Hepatocyte (in vitro differentiated cells): ENCODE results near the gene ANKDD1B. TPM values are rescaled to one million over a fixed set of nuclear protein-coding genes. Genes with fewer than 3 reads are reported as not detected.

Experiments used
- DNase-seq: peaks from one replicate; pipeline ENCODE4 v3.0.0-alpha.2; 2016; ENCODE audit warnings: low spot score
- H2AFZ ChIP-seq: fragments of 200-600 bp; sonication (generic); 2 replicates; pipeline ENCODE4 v1.6.0; 2016; ENCODE audit warnings: antibody characterized with exemption, mild to moderate bottlenecking
- H3K27ac ChIP-seq: fragments of 200-600 bp; sonication (generic); 2 replicates; pipeline ENCODE4 v1.5.1; 2016; ENCODE audit warnings: mild to moderate bottlenecking
- H3K27me3 ChIP-seq: fragments of 200-600 bp; sonication (generic); 2 replicates; pipeline ENCODE4 v1.6.1; 2016
- H3K36me3 ChIP-seq: fragments of 200-600 bp; sonication (generic); replicated peaks from 2 replicates; pipeline ENCODE4 v1.5.1; 2016; ENCODE audit warnings: low read depth; ENCODE audit not compliant: insufficient read depth
- H3K4me1 ChIP-seq: fragments of 200-600 bp; sonication (generic); 2 replicates; pipeline ENCODE4 v1.5.1; 2016; ENCODE audit warnings: mild to moderate bottlenecking, moderate library complexity; ENCODE audit not compliant: insufficient read depth
- H3K4me2 ChIP-seq: fragments of 200-600 bp; sonication (generic); 2 replicates; pipeline ENCODE4 v1.6.0; 2016
- H3K4me3 ChIP-seq: fragments of 200-600 bp; sonication (generic); 2 replicates; pipeline ENCODE4 v1.5.1; 2016; ENCODE audit warnings: mild to moderate bottlenecking
- H3K79me2 ChIP-seq: fragments of 200-600 bp; sonication (generic); 2 replicates; pipeline ENCODE4 v1.6.0; 2017; ENCODE audit warnings: mild to moderate bottlenecking
- H3K9me2 ChIP-seq: fragments of 200-600 bp; sonication (generic); replicated peaks from 2 replicates; pipeline ENCODE4 v1.6.0; 2017; ENCODE audit warnings: mild to moderate bottlenecking; ENCODE audit not compliant: insufficient read depth
- H3K9me3 ChIP-seq: fragments of 200-600 bp; sonication (generic); 2 replicates; pipeline ENCODE4 v1.5.1; 2016; ENCODE audit warnings: low read depth, mild to moderate bottlenecking
- H4K20me1 ChIP-seq: fragments of 200-600 bp; sonication (generic); 2 replicates; pipeline ENCODE4 v1.6.0; 2016; ENCODE audit warnings: mild to moderate bottlenecking; ENCODE audit not compliant: insufficient read depth, poor library complexity, severe bottlenecking
- CTCF ChIP-seq: fragments of 200-600 bp; sonication (generic); IDR thresholded peaks from 2 replicates; pipeline ENCODE4 v1.5.1; 2016; ENCODE audit warnings: antibody characterized with exemption, mild to moderate bottlenecking; ENCODE audit not compliant: poor library complexity
- EZH2 ChIP-seq: fragments of 200-600 bp; sonication (generic); IDR thresholded peaks from 2 replicates; pipeline ENCODE4 v1.6.1; 2016; ENCODE audit warnings: antibody characterized with exemption, mild to moderate bottlenecking, borderline replicate concordance
- EZH2phosphoT487 ChIP-seq: fragments of 200-600 bp; sonication (generic); IDR thresholded peaks from one replicate; pipeline ENCODE4 v1.6.1; 2018; ENCODE audit warnings: antibody characterized with exemption, mild to moderate bottlenecking, low read depth, moderate library complexity; ENCODE audit not compliant: unreplicated experiment, severe bottlenecking
- WGBS: methylation state at CpG from one replicate; pipeline ENCODE4 v1.1.6; 2016; ENCODE audit warnings: low lambda C conversion rate; ENCODE audit errors: missing lambda C conversion rate; 5-methylcytosine and 5-hydroxymethylcytosine counted together
- polyA plus RNA-seq: library from polyadenylated mRNA; unstranded; fragments of >200 nt; fragmentation: Nextera tagmentation; extraction: Ambion mirVana; gene quantifications from 2 replicates; pipeline ENCODE4 v1.2.1, GENCODE V29; 2016
- total RNA-seq: library from RNA; depleted of rRNA; stranded (reverse); fragments of >200 nt; gene quantifications from 2 replicates; pipeline ENCODE4 v1.2.3, GENCODE V29; 2014

ANKDD1B gene
- total and polyA plus RNA-seq, 2 experiments from 2014 or later: 0.71 to 4.7 TPM

- no peaks in the 10 kb centered on the region for H3K79me2 ChIP-seq
- TF ChIP-seq EZH2phosphoT487 (no peak), EZH2 (no peak), CTCF (no peak)
- no peaks in the 10 kb centered on the region for H3K4me1 ChIP-seq
- H3K4me2 ChIP-seq: no peak overlapping the region
- H2AFZ ChIP-seq: no peak overlapping the region
- WGBS: 100% methylated on average over 1 of the region's 1 CpG
- no peak overlapping the region for H3K27ac ChIP-seq
- no peaks in the 10 kb centered on the region for H3K36me3 ChIP-seq
- no peaks in the 10 kb centered on the region for H3K9me2 ChIP-seq
- H4K20me1 ChIP-seq: no peaks in the 10 kb centered on the region
- H3K9me3 ChIP-seq: no peaks in the 10 kb centered on the region
- no peak for DNase-seq
- no peak overlapping the region for H3K4me3 ChIP-seq
- no peaks in the 10 kb centered on the region for H3K27me3 ChIP-seq
Observed at GRCh38 chr5:75632321-75632720, 21.1 kb downstream of the ANKDD1B start.

- no peak for DNase-seq
- H3K9me2 ChIP-seq: no peaks in the 10 kb centered on the region
- no peaks in the 10 kb centered on the region for H3K36me3 ChIP-seq
- H4K20me1 ChIP-seq: no peaks in the 10 kb centered on the region
- H3K4me1 ChIP-seq: no peaks in the 10 kb centered on the region
- no peaks in the 10 kb centered on the region for H3K9me3 ChIP-seq
- no peak overlapping the region for H3K4me3 ChIP-seq
- no peaks in the 10 kb centered on the region for H3K27me3 ChIP-seq
- H3K79me2 ChIP-seq: no peaks in the 10 kb centered on the region
- 54% methylated on average over 1 of the region's 1 CpG for WGBS
- TF ChIP-seq CTCF (no peak), EZH2phosphoT487 (no peak), EZH2 (no peak)
- H2AFZ ChIP-seq: no peak overlapping the region
- H3K27ac ChIP-seq: no peak overlapping the region
- H3K4me2 ChIP-seq: no peak overlapping the region
Observed at GRCh38 chr5:75637949-75638348, 26.7 kb downstream of the ANKDD1B start.

- no peak overlapping the region for H2AFZ ChIP-seq
- WGBS: 95% methylated on average over 3 of the region's 3 CpGs
- no peaks in the 10 kb centered on the region for H3K79me2 ChIP-seq
Observed at GRCh38 chr5:75639535-75640311, 28.5 kb downstream of the ANKDD1B start.

More at GRCh38 chr5:75639535-75640311, 28.5 kb downstream of the ANKDD1B start:
- Histone ChIP-seq H3K36me3 (no peaks in the 10 kb centered on the region), H3K4me1 (no peaks in the 10 kb centered on the region), H3K4me2 (no peak overlapping the region), H3K9me2 (no peaks in the 10 kb centered on the region), H3K9me3 (no peaks in the 10 kb centered on the region), H4K20me1 (no peaks in the 10 kb centered on the region), H3K27me3 (no peaks in the 10 kb centered on the region), H3K4me3 (no peak overlapping the region), H3K27ac (no peak overlapping the region)
- TF ChIP-seq CTCF (no peak), EZH2 (no peak), EZH2phosphoT487 (no peak)
- no peak for DNase-seq
